Tibial nerve (tissue), 4 donors: ENCODE data around the gene CCAR1. TPM values are rescaled to one million over a fixed set of nuclear protein-coding genes. Genes with fewer than 3 reads are reported as not detected.
"Not testable (repeated sequence)": the region's sequence is repeated elsewhere in the genome, so short reads cannot be mapped to it uniquely, and the experiment has no call there.

Source experiments
- DNase-seq, 2 donors: peaks; one replicate each; pipeline ENCODE4 v3.0.0-alpha.2; 2019; ENCODE audit warnings: low spot score in 2 of 2
- H3K27ac ChIP-seq, 4 donors: fragments of 200-600 bp; sonication (generic) in 3 of 4; one replicate each; pipeline ENCODE4 v1.5.1; 2017 to 2019; ENCODE audit warnings: mild to moderate bottlenecking in 1 of 4
- H3K27me3 ChIP-seq, 2 donors: fragments of 200-600 bp; sonication (generic) in 1 of 2; one replicate each; pipeline versions ENCODE4 v1.5.1 to v1.6.0; 2017 to 2019
- H3K36me3 ChIP-seq, 3 donors: fragments of 200-600 bp; sonication (generic); one replicate each; pipeline ENCODE4 v1.5.1; 2018 to 2019
- H3K4me1 ChIP-seq, 4 donors: fragments of 200-600 bp; sonication (generic) in 3 of 4; one replicate each; pipeline ENCODE4 v1.5.1; 2017 to 2019
- H3K4me3 ChIP-seq, 4 donors: fragments of 200-600 bp; sonication (generic) in 3 of 4; one replicate each; pipeline ENCODE4 v1.5.1; 2017 to 2019; ENCODE audit warnings: mild to moderate bottlenecking in 1 of 4, moderate library complexity in 1 of 4
- H3K9me3 ChIP-seq, 4 donors: fragments of 200-600 bp; sonication (generic) in 3 of 4; one replicate each; pipeline ENCODE4 v1.5.1; 2017 to 2019
- CTCF ChIP-seq, 5 experiments: fragments of 200-600 bp in 3 of 5; fragments of 450-650 bp in 2 of 5; sonication (generic) in 3 of 5; IDR thresholded peaks; one replicate each; pipeline ENCODE4 v1.5.1; 2016 to 2019; ENCODE audit warnings: antibody characterized with exemption in 5 of 5, mild to moderate bottlenecking in 3 of 5, moderate library complexity in 2 of 5
- EP300 ChIP-seq, 2 donors: sonication (generic); formaldehyde crosslinking; IDR thresholded peaks; one replicate each; pipeline ENCODE4 v1.6.1; 2017; ENCODE audit warnings: antibody characterized with exemption in 2 of 2, mild to moderate bottlenecking in 1 of 2
- POLR2A ChIP-seq, 2 donors: fragments of 450-650 bp; IDR thresholded peaks; one replicate each; pipeline ENCODE4 v1.6.1; 2017; ENCODE audit warnings: antibody characterized with exemption in 2 of 2, mild to moderate bottlenecking in 2 of 2, moderate library complexity in 2 of 2
- WGBS, 2 donors: methylation state at CpG; one replicate each; pipeline ENCODE4 v1.1.5; 2018; 5-methylcytosine and 5-hydroxymethylcytosine counted together
- total RNA-seq, 4 donors: library from RNA; depleted of rRNA; stranded (reverse); fragments of >200 nt; gene quantifications; one replicate each; pipeline ENCODE4 v1.1.0, GENCODE V29; 2016

CCAR1 gene
- total RNA-seq, 4 donors from 2014 or later: 45.4 to 88.5 (median 53.5) TPM

GRCh38 chr10:68816796-68817412, 95.9 kb downstream of the CCAR1 start:
- Histone ChIP-seq H3K27me3 (no peaks in the 10 kb centered on the region), H3K4me3 (no peak overlapping the region), H3K36me3 (no peaks in the 10 kb centered on the region), H3K27ac (no peak overlapping the region), H3K9me3 (no peaks in the 10 kb centered on the region), H3K4me1 (peaks cover 0 to 12% (median 2%) of the 10 kb centered on the region in 4 donors)
- no peak for TF ChIP-seq POLR2A (IDR thresholded peaks at IDR 0.05)
- TF ChIP-seq CTCF (IDR thresholded peaks at IDR 0.05): no peak
- TF ChIP-seq EP300 (IDR thresholded peaks at IDR 0.05): no peak
- 62 to 67% methylated on average over 4 of the region's 4 CpGs for WGBS, 2 donors
- DNase-seq: no peak

- DNase-seq, H3K27ac ChIP-seq, H3K27me3 ChIP-seq, H3K9me3 ChIP-seq, H3K4me3 ChIP-seq, H3K4me1 ChIP-seq, H3K36me3 ChIP-seq: not testable (repeated sequence)
- WGBS, 2 donors: 84 to 100% methylated on average over 1 of the region's 1 CpG
Measured at GRCh38 chr10:68820359-68820758, 99.3 kb downstream of the CCAR1 start.

- not testable (repeated sequence) for H3K9me3 ChIP-seq
Measured at GRCh38 chr10:68822626-68823025, 101.6 kb downstream of the CCAR1 start.

GRCh38 chr10:68826764-68827591, 105.9 kb downstream of the CCAR1 start, which contains the start of gene STOX1:
Gene STOX1 (plus strand): TSS chr10:68827531. CDS start chr10:68827624, 93 bp downstream.
- TF ChIP-seq CTCF (IDR thresholded peaks at IDR 0.05): no peak
- no peak for TF ChIP-seq POLR2A (IDR thresholded peaks at IDR 0.05)
- TF ChIP-seq EP300 (IDR thresholded peaks at IDR 0.05): no peak
- no peaks in the 10 kb centered on the region for H3K36me3 ChIP-seq
- 7 to 13% methylated on average over 24 to 52 of the region's 63 CpGs for WGBS, 2 donors
- DNase-seq: no peak
- H3K4me3 ChIP-seq: peak within 1 kb of the TSS; percentile 54 to 70 (median 62)
- H3K4me1 ChIP-seq: peaks cover 0 to 11% (median 4%) of the 10 kb centered on the region in 4 donors
- no peaks in the 10 kb centered on the region for H3K9me3 ChIP-seq
- peak within 1 kb of the TSS in 1 of 4 donors; percentile 18 for H3K27ac ChIP-seq
- H3K27me3 ChIP-seq: peaks cover 0 to 8% of the 10 kb centered on the region in 2 donors

More at GRCh38 chr10:68822626-68823025, 101.6 kb downstream of the CCAR1 start:
- 66 to 86% methylated on average over 2 of the region's 2 CpGs for WGBS, 2 donors
- H3K27me3 ChIP-seq, H3K4me1 ChIP-seq, DNase-seq, H3K4me3 ChIP-seq, H3K27ac ChIP-seq, H3K36me3 ChIP-seq: not testable (repeated sequence)

- not testable (repeated sequence) for DNase-seq, H3K27me3 ChIP-seq, H3K36me3 ChIP-seq, H3K9me3 ChIP-seq
- Histone ChIP-seq H3K4me1 (peaks cover 0 to 11% (median 4%) of the 10 kb centered on the region in 4 donors), H3K4me3 (peak overlapping the region in 3 of 4 donors; percentile 54 to 70 (median 57)), H3K27ac (peak overlapping the region in 1 of 4 donors; percentile 18)
- 0% methylated on average over 21 of the region's 58 CpGs; no CpG with 5 or more reads in 1 of the 2 donors for WGBS, 2 donors
Measured at GRCh38 chr10:68827592-68827959, 106.5 kb downstream of the CCAR1 start.

GRCh38 chr10:68828083-68828601, 107.1 kb downstream of the CCAR1 start:
- peak overlapping the region; percentile 18 to 55 (median 36) for H3K4me3 ChIP-seq
- peaks cover 0 to 11% (median 4%) of the 10 kb centered on the region in 4 donors for H3K4me1 ChIP-seq
- not testable (repeated sequence) for H3K36me3 ChIP-seq, H3K27me3 ChIP-seq, H3K27ac ChIP-seq, DNase-seq, H3K9me3 ChIP-seq
- WGBS, 2 donors: 0% methylated on average over 5 to 22 of the region's 59 CpGs

GRCh38 chr10:68828833-68829232, 107.8 kb downstream of the CCAR1 start:
- 86% methylated on average over 10 of the region's 10 CpGs for WGBS, 2 donors
- Histone ChIP-seq H3K4me3 (no peak overlapping the region), H3K9me3 (no peaks in the 10 kb centered on the region), H3K36me3 (no peaks in the 10 kb centered on the region), H3K27ac (no peak overlapping the region), H3K4me1 (peaks cover 0 to 11% (median 4%) of the 10 kb centered on the region in 4 donors), H3K27me3 (peaks cover 0 to 8% of the 10 kb centered on the region in 2 donors)
- DNase-seq: no peak
- TF ChIP-seq POLR2A (IDR thresholded peaks at IDR 0.05) (no peak), CTCF (IDR thresholded peaks at IDR 0.05) (no peak), EP300 (IDR thresholded peaks at IDR 0.05) (no peak)
